ENCODE results near the gene WFS1.

DNA sequence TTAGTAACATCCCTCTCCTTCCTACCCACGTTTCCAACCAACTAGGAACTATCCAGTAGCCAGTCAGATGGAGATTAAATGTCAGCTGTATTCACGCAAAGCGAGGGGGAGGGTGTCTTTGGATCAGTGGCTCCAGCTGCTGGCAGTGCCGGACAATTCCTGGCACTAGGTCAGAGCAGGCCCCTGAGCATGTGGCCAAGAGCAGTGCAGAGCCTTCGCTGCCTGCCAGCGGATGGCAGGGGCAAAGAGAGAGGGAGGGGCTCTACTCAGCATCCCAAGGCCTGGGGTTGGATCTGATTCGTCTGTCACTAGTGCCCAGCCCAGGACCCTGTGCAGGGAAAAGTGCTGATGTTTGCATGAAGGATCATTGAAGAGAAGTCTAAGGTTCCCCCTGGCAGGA is 40.6 kb upstream of the WFS1 start:
- TF ChIP-seq, protein P1, sequence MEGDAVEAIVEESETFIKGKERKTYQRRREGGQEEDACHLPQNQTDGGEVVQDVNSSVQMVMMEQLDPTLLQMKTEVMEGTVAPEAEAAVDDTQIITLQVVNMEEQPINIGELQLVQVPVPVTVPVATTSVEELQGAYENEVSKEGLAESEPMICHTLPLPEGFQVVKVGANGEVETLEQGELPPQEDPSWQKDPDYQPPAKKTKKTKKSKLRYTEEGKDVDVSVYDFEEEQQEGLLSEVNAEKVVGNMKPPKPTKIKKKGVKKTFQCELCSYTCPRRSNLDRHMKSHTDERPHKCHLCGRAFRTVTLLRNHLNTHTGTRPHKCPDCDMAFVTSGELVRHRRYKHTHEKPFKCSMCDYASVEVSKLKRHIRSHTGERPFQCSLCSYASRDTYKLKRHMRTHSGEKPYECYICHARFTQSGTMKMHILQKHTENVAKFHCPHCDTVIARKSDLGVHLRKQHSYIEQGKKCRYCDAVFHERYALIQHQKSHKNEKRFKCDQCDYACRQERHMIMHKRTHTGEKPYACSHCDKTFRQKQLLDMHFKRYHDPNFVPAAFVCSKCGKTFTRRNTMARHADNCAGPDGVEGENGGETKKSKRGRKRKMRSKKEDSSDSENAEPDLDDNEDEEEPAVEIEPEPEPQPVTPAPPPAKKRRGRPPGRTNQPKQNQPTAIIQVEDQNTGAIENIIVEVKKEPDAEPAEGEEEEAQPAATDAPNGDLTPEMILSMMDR (IDR thresholded peaks at IDR 0.05; ENCODE audit: extremely low read depth in 1 of 2, insufficient read depth in 1 of 2, low read depth in 1 of 2, low read length in 2 of 2): no peak
- TF ChIP-seq POLR2AphosphoS5 (IDR thresholded peaks at IDR 0.05; ENCODE audit: insufficient read depth, low read depth, low read length): no peak
- TF ChIP-seq, protein P2, sequence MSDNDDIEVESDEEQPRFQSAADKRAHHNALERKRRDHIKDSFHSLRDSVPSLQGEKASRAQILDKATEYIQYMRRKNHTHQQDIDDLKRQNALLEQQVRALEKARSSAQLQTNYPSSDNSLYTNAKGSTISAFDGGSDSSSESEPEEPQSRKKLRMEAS (IDR thresholded peaks at IDR 0.05; ENCODE audit: insufficient read depth, insufficient read length): no peak
- TF ChIP-seq JUN (IDR thresholded peaks at IDR 0.05; ENCODE audit: borderline replicate concordance, insufficient read depth, insufficient read length, low read depth): no peak
- TF ChIP-seq POLR2A (IDR thresholded peaks at IDR 0.05; ENCODE audit: low read depth, low read length): no peak
- TF ChIP-seq FOS (IDR thresholded peaks at IDR 0.05; ENCODE audit: borderline replicate concordance, insufficient read depth, low read length): no peak
- TF ChIP-seq EZH2 (IDR thresholded peaks at IDR 0.05; ENCODE audit: borderline replicate concordance, low read depth, low read length, severe bottlenecking): no peak
- TF ChIP-seq MYC (IDR thresholded peaks at IDR 0.05; ENCODE audit: low read depth, low read length): no peak
